GM18526 (cell line): Measurements from ENCODE around the gene MAP4K4.

Experiments
- POLR2A ChIP-seq: IDR thresholded peaks from 3 replicates; pipeline ENCODE4 v1.6.1; 2011; ENCODE audit not compliant: insufficient read length; ENCODE audit errors: extremely low read depth

The MAP4K4 gene

DNA sequence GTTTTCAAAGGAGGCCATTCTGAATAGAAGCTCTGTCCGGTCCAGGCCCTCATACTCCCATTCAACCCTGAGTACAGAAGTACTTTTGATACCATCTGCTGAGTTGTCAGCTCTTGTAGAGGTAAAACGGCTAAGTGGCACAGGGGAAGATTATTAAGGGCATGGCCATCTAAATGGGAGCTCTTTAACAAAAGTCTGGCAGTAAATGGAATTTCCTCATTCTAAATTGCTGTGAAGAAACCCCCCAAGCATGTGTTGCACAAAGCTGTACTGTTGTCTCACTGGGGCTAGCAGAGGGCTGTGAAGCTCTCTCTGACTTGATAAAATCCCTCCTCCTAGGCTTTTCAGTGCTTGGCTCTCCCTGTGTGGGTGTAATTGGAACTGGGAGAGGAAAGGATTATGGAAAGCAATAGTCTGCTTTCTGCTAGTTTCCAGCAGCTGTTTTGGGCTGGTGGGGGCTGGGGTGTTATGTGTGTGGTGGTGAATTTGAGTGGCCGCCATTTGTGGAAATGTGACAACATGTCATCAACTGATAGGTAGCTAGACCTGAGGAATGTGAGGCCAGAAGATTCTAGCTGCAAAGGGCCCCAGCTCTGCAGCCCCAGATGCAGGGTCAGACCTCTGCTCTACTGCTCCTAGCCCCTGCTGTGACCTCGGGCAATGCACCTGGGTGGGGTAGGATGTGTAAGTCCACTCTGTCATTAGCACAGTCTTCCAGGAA lies 65.1 kb downstream of the MAP4K4 start:
- no peak for TF ChIP-seq POLR2A

DNA sequence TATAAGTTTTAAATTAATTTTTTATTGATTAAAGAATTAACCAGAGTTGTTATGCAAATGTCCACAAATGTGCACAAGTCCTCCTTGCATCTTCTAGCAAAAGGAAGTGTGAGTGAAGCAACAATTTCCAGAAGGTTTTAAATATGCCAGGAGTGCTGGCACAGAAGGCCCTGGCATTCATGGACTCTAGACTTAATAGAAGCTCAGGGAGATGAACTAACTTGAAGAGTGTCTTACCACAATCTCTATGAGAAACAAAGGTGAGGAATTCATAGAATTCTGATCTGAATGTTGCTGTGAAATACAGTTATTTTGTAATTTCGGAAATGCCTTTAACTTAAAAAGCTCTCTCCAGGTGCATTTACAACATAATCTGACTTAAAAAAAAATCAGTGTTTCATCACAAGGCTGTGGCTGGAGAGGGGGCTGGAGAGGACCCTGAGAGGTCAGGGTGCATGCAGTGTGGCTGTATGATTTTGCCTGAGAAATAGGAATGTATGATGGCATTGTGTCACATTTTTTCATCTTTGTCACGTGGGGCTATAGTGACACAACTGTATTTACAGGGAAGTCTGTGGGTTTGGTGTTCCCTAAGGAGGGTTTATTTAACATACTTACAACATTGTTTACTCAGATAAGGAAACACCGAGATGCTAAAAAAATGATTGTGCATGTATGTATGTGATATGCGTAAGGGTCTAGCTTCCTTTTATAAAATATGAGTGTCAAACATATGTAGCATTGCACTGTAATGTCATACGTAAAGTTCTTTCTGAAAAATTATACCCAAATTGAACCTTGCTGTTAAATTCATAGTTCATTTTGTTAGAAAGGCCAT lies 66.2 kb downstream of the MAP4K4 start:
- no peak for TF ChIP-seq POLR2A

DNA sequence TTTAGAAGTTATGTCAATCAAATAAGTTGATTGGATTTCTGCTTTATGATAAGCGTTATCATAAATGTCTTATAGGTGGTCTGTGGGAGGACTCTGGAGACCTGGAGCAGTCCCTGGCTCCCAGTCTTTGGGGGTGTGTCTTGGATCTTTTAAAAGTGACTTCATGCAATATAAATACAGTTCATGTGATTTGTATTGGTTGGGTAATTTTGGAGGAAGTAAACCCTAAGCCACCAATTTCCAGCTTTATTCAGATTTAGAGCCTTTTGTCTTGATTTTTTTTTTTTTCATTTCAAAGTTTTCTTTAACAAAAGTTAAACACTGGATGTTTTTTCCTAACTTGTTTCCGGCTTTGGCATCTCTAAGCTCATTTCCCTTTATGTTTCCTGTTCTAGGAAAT lies 68.8 kb downstream of the MAP4K4 start:
- TF ChIP-seq POLR2A: no peak

DNA sequence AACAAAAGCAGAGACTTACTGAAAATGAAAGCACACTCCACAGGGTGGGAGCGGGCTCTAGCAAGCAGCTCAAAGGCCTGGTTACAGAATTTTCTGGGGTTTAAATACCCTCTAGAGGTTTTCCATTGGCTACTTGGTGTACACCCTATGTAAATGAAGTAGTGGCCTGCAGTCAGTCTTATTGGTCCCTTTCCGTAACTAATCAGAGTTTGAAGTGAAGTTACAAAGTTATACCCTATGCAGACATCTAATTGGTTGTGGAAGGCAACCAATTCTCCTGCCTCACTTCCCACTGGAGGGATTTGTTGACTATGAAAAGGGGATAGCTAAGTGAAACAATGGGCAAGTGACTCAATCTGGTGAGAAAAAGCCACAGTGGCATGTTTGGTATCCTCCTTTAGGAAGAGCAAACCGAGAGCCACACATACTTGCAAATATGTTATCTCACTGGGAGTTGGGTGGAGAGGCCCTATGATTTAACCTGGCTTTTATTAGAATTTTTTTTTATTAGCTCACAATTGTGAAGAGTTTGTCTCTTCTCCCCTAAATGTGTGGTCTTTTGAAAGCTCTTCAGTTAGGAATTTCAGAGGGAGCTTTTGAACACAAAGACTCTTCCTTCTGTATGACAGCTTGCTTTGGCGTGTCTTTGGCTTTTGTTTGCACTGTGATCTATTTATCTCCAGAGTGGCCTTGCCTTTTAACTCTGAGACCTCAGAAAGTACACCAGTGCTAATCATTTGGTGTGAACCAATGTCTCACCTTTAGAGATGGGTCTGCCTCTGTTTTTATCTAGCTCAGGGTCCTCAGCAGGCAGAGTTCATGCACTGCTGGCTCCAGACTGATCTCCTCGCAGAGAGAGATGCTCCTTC lies 69.6 kb downstream of the MAP4K4 start:
- no peak for TF ChIP-seq POLR2A

DNA sequence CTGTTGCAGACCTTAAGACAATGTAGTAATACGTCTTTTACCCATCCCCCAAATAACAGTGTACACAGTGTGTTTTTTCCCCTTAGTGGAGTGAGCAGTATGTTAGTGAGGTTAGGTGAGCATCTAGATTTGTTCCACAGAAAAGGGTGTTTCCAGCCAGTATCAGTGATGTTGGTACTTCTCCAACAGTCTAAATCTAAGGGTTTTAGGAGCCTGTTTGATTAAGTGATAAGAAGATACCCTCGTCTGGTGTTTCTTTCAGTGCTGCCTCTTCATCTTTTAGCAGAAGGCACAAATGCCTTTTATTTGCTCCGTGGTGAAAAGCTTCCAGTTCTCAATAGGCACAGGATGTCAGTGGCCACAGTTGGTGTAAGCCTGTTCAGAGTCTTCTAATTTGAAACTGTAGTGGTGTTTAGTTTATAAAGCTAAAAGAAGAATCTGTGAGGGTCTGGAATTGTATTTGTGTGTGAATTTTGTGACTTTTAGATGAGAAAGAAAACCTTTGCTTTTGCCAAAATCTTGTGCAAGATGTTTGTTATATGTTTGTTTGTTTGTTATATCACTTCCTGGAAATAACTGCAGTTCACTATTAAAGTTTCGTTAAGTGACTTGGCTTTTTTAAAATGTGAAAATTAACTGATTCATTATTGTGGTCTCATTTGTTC lies 71.2 kb downstream of the MAP4K4 start:
- no peak for TF ChIP-seq POLR2A

DNA sequence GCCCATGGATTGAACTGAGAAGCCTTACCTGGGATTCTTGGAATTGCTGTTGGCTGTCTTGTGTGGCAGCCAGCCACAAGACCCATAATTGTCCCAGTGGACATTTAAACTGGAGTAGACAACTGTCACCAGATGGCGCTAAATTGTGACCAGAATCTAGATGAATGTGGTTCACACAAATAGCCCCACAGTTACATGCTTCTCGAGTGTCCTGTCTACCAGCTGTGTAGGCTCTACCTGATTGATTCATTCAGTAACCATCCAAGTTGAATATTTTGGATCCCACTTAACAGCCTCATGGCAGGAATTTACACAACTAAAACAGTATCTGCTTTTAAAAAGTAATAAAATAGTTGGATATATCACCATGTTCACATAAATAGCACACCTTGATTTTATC lies 73.2 kb downstream of the MAP4K4 start:
- no peak for TF ChIP-seq POLR2A

DNA sequence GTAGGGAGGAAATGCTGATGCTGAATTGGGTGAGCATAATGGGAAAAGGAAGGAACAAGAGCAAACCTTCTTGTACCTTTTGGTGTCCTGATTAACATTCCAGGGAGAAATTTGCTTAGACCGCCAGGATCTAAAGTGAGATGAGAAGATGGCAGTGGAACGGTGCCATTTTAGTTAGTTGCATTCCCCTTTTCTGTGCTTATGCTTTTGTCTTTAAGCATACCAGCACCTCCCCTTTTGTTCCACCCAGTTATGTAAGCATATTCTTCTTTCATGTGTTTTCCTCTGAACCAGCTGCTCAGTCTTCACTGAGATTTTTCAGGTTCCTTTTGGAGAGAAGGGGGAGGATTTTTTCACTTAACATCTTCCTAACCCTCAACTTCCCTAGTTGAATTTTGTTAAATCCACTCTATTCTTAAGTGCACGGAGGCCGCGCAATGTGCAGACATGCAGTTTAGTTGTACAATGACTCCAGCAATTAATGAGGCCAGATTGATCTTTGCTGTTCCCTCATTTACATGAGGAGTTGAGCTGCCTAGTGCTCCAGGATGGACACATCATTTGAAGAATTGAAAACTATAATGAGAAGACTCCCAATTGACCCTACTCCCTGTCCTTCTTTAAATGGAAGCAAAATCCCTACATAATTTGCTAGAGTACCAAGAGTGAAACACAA lies 73.9 kb downstream of the MAP4K4 start:
- TF ChIP-seq POLR2A: no peak

DNA sequence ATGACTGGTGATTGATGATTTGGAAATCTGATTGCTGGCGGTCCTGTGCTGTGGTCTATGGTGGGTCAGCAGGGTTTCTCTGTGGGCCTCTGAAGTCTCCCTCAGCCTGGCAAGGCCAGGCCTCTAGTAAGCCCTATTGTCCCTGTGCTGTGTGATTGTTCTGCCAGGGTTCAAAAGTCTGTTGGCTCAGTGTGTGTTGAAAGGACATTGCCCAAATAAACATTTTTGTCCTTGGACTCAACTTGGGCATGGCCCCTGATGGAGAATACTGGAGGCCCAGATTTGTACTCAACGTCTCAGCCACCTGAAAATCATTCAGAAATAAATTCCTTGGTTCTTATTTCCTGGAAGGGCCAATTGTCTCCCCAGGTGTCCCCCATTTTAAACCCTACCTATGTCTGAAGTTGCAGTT lies 74.4 kb downstream of the MAP4K4 start:
- no peak for TF ChIP-seq POLR2A

DNA sequence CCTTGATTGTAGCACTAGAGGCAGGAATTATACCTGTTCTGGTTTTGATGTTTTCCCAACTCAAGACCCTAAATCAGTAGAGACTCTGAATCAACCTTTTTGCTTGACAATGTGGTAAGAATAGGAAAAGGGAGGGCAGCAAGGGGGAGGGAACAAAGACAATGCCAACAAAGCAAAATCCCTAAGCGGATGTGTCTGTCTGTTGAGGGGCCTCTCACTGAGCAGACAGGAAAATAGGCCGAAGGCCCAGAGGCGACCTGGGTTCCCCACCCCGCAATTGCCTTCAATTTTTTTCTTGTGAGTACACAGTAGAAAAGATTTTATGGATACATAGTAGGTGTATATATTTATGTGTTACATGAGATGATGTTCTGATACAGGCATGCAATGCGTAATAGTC lies 75.6 kb downstream of the MAP4K4 start:
- TF ChIP-seq POLR2A: no peak

DNA sequence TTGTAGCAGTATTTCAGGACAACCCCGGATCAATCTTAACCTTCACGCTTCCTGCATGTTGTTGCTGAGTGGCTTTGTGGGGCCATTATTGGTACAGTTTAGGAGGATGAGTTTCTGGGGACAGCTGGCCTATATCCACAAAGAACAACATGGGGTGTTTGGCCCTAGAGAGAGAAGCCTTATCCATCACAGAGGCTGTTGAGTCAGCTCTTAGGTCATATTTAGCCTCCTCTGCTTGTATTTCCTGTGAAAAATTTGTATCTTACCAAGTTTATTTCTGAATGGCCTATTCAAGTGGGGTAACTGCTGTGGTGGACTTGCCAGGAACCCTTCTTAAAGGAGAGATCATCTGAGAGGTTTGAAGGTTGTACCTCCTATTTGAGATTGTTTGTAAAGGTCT lies 77.6 kb downstream of the MAP4K4 start:
- TF ChIP-seq POLR2A: no peak

DNA sequence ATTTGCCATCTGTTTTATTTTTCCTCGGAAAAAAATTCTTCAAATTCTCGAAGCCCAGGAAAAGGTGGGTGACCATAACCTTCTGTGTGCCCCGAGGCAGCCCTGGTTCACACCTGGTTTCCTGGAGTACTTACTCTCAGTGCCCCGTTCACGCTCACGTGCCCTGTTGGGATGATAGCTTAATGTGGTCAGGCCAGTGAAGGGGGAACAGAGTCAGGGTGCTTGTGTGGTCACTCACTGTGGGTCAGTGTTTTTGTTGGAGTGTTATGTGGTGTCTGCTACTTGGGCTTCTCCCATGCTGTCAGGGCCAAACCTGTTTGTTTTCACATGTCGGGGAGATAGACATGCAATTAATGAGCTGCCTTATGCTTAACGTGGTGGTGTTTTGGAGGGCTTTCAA lies 78.1 kb downstream of the MAP4K4 start:
- no peak for TF ChIP-seq POLR2A

DNA sequence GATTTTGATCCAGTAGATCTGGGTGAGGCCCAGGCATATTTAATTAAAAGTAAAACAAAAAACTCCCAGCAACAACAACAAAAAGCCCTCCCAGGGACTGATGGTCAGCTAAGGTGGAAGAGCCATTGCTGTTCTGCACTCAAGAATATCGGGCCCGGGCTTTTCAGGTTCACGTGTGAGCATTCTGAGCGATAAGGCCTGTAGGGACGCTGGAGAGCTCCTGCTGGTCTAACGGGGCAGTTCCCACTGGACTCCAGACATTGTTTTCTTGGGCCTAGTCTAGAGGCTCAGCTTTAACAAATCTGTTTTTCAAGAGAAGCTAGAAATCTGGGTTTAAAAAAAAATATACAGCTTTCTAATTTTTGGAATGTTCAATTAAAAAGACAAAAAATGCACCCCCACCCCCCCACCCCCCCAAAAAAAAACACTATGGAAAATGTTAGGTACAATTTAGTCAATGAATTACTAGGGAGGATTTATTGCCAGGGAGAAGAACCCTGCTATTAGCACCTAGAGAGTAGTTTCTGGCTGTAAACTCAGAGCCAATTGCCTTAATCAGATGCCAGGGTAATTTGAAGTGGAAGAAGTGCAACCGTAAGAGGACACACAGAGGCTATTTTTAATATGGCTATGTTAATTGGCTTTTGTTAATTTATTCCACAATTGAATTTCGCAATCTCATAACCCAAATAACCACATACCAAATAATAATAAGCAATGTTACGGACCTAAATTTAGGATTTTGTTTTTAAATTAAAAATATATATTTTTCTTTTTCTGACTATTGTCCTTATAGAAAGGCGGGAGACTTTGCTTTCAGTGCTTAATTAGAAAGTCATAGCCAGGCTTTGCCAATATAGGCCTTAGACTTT lies 78.9 kb downstream of the MAP4K4 start:
- TF ChIP-seq POLR2A: no peak

DNA sequence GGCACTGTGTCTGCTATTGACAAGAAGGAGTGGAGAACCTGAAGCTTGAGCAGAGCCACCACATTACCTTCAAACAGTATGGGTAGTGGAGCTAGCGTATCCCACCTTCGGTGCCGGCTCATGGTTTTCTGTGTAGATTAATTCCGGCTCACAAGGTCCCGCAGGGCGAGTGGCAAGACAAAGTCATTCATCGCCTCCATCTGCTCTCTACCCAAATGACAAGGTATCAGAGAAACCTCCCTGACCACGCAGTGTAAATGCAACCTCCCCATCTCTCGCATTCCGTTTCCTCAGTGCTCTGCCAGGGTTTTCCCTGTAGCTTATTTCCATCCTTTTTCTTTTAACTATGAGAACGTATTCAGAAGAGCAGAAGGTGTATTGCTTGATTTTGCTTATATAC lies 79.8 kb downstream of the MAP4K4 start:
- TF ChIP-seq POLR2A: no peak

DNA sequence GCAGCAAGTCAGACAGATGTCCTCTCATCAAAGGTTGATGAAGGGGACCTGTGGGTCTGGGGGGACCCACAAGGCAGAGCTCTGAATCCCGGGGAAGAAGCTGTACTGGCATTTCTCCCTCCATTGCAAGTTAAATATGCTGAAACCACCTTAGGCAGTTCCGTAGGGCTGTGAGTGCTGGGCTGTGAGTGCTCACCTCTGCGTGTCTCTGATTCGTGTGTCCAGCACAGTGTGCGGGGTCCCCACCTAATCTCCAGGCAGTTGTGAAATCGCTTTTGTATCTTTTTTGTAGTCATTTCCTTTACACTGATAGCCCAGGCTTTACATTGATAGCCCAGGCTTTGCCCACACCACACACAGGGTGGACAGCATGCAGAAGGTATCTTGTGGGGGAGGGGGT lies 80.6 kb downstream of the MAP4K4 start:
- TF ChIP-seq POLR2A: no peak
